ENCODE results near the gene GABRA5. TPM values are rescaled to one million over a fixed set of nuclear protein-coding genes. Genes with fewer than 3 reads are reported as not detected.

The GABRA5 gene
- total RNA-seq, 1 experiment from 2014 or later: not detected

DNA sequence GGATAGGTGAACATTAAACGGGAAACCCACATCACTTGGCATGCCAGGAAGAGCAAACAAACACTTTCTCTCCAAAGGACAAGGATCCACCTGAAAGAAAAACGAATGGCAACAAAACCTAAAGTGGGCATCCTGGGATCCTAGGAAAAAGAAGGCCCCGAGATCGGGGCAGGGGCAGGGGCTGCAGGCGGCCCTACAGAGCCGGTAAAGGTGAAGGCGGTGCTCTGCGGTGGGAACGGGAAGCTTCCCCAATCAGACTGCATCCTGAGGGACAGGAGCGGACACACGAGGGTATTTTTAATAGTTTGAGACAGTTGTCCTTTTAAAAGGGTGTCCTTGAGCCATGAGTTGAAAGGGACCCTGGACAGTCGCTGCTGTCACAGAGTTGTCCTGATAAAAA lies 24.9 kb upstream of the GABRA5 start:
- ATAC-seq (no peak), DNase-seq (ENCODE audit: low read depth, low spot score) (no peak)
- H3K9me3 ChIP-seq (ENCODE audit: control insufficient read depth, insufficient read depth, low read depth, low read length): no peaks in the 10 kb centered on the region
- H3K27me3 ChIP-seq (ENCODE audit: control insufficient read depth, insufficient read depth, low read length): no peaks in the 10 kb centered on the region
- no peak overlapping the region for H3K27ac ChIP-seq (ENCODE audit: low read length)
- H3K36me3 ChIP-seq (ENCODE audit: control insufficient read depth, insufficient read depth, low read length): no peaks in the 10 kb centered on the region
- POLR2A ChIA-PET: no interaction called here
- BruUV-seq (replicated peaks): no TSS peak
- TF ChIP-seq, protein P1, sequence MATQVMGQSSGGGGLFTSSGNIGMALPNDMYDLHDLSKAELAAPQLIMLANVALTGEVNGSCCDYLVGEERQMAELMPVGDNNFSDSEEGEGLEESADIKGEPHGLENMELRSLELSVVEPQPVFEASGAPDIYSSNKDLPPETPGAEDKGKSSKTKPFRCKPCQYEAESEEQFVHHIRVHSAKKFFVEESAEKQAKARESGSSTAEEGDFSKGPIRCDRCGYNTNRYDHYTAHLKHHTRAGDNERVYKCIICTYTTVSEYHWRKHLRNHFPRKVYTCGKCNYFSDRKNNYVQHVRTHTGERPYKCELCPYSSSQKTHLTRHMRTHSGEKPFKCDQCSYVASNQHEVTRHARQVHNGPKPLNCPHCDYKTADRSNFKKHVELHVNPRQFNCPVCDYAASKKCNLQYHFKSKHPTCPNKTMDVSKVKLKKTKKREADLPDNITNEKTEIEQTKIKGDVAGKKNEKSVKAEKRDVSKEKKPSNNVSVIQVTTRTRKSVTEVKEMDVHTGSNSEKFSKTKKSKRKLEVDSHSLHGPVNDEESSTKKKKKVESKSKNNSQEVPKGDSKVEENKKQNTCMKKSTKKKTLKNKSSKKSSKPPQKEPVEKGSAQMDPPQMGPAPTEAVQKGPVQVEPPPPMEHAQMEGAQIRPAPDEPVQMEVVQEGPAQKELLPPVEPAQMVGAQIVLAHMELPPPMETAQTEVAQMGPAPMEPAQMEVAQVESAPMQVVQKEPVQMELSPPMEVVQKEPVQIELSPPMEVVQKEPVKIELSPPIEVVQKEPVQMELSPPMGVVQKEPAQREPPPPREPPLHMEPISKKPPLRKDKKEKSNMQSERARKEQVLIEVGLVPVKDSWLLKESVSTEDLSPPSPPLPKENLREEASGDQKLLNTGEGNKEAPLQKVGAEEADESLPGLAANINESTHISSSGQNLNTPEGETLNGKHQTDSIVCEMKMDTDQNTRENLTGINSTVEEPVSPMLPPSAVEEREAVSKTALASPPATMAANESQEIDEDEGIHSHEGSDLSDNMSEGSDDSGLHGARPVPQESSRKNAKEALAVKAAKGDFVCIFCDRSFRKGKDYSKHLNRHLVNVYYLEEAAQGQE (IDR thresholded peaks at IDR 0.05; ENCODE audit: insufficient read depth in 1 of 2, low read depth in 2 of 2, low read length in 1 of 2): no peak
- no peak for TF ChIP-seq SIN3A (IDR thresholded peaks at IDR 0.05; ENCODE audit: borderline replicate concordance, insufficient read depth, low read depth, low read length)
- no peak for TF ChIP-seq POLR2AphosphoS5 (IDR thresholded peaks at IDR 0.05; ENCODE audit: low read depth, low read length)
- no peak for TF ChIP-seq TCF7L2 (IDR thresholded peaks at IDR 0.05; ENCODE audit: low read depth, low read length)
- TF ChIP-seq, protein P2, sequence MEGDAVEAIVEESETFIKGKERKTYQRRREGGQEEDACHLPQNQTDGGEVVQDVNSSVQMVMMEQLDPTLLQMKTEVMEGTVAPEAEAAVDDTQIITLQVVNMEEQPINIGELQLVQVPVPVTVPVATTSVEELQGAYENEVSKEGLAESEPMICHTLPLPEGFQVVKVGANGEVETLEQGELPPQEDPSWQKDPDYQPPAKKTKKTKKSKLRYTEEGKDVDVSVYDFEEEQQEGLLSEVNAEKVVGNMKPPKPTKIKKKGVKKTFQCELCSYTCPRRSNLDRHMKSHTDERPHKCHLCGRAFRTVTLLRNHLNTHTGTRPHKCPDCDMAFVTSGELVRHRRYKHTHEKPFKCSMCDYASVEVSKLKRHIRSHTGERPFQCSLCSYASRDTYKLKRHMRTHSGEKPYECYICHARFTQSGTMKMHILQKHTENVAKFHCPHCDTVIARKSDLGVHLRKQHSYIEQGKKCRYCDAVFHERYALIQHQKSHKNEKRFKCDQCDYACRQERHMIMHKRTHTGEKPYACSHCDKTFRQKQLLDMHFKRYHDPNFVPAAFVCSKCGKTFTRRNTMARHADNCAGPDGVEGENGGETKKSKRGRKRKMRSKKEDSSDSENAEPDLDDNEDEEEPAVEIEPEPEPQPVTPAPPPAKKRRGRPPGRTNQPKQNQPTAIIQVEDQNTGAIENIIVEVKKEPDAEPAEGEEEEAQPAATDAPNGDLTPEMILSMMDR (IDR thresholded peaks at IDR 0.05): no peak
- CTCF ChIA-PET: no interaction called here
- in situ Hi-C loops (cut with HindIII; ENCODE audit: low pct_unique_long_range_greater_than_20kb, low sequenced_read_pairs) (no loop called here), intact Hi-C loops (cut with micrococcal nuclease; ENCODE audit: unreplicated experiment) (no loop called here)
- H3K4me1 ChIP-seq (ENCODE audit: control insufficient read depth, insufficient read depth, low read length): no peaks in the 10 kb centered on the region
- H3K4me3 ChIP-seq (ENCODE audit: low read depth in 2 of 2, low read length in 2 of 2): no peak overlapping the region

DNA sequence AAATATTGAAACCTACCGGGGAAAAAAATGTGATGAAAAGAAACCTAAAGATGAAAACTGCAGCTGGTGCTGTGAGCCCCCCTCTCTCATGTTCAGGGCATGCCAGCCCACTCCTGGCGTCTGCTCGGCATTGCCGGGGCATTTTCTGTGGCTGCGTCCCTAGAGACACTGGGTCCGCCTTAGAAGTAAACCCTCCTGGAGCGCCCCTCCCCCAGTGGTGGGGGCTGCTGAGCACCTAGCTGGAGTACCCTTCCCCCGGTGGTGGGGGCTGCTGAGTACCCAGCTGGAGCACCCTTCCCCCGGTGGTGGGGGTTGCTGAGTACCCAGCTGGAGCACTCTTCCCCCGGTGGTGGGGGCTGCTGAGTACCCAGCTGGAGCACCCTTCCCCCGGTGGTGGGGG lies 24.5 kb upstream of the GABRA5 start:
- DNase-seq (ENCODE audit: low read depth, low spot score) (no peak), ATAC-seq (no peak)
- POLR2A ChIA-PET: no interaction called here
- H3K4me3 ChIP-seq (ENCODE audit: low read depth in 2 of 2, low read length in 2 of 2): no peak overlapping the region
- BruUV-seq (replicated peaks): no TSS peak
- in situ Hi-C loops (cut with HindIII; ENCODE audit: low pct_unique_long_range_greater_than_20kb, low sequenced_read_pairs) (no loop called here), intact Hi-C loops (cut with micrococcal nuclease; ENCODE audit: unreplicated experiment) (no loop called here)
- CTCF ChIA-PET: no interaction called here
- H3K4me1 ChIP-seq (ENCODE audit: control insufficient read depth, insufficient read depth, low read length): no peaks in the 10 kb centered on the region
- no peaks in the 10 kb centered on the region for H3K36me3 ChIP-seq (ENCODE audit: control insufficient read depth, insufficient read depth, low read length)
- no peaks in the 10 kb centered on the region for H3K27me3 ChIP-seq (ENCODE audit: control insufficient read depth, insufficient read depth, low read length)
- no peaks in the 10 kb centered on the region for H3K9me3 ChIP-seq (ENCODE audit: control insufficient read depth, insufficient read depth, low read depth, low read length)
- no peak overlapping the region for H3K27ac ChIP-seq (ENCODE audit: low read length)
- TF ChIP-seq, protein P1 (IDR thresholded peaks at IDR 0.05; ENCODE audit: insufficient read depth in 1 of 2, low read depth in 2 of 2, low read length in 1 of 2): no peak
- TF ChIP-seq POLR2AphosphoS5 (IDR thresholded peaks at IDR 0.05; ENCODE audit: low read depth, low read length): no peak
- TF ChIP-seq TCF7L2 (IDR thresholded peaks at IDR 0.05; ENCODE audit: low read depth, low read length): no peak
- TF ChIP-seq, protein P2 (IDR thresholded peaks at IDR 0.05): no peak
- TF ChIP-seq SIN3A (IDR thresholded peaks at IDR 0.05; ENCODE audit: borderline replicate concordance, insufficient read depth, low read depth, low read length): no peak

Data from Panc1 (cell line).